GM20000 (cell line): Measurements from ENCODE around the gene SYN1.
A peak's percentile ranks its signal among the peaks of the same experiment; 100 is the strongest.

ENCODE experiments used
- DNase-seq: peaks from one replicate; pipeline ENCODE4 v3.0.0; 2012; ENCODE audit warnings: low spot score
- CTCF ChIP-seq: IDR thresholded peaks from 2 replicates; pipeline ENCODE4 v1.5.1; 2012; ENCODE audit warnings: mild to moderate bottlenecking, control low read depth; ENCODE audit errors: extremely low read depth, missing control alignments

The SYN1 gene

GRCh38 chrX:47571896-47572295 is 47.8 kb downstream of the SYN1 start:
- TF ChIP-seq CTCF = no peak
- DNase-seq = no peak

GRCh38 chrX:47571215-47571614 is 48.4 kb downstream of the SYN1 start:
- DNase-seq = no peak
- TF ChIP-seq CTCF = no peak

- TF ChIP-seq CTCF = no peak
- DNase-seq = no peak
Observed at GRCh38 chrX:47570794-47571193, 48.9 kb downstream of the SYN1 start.

DNA sequence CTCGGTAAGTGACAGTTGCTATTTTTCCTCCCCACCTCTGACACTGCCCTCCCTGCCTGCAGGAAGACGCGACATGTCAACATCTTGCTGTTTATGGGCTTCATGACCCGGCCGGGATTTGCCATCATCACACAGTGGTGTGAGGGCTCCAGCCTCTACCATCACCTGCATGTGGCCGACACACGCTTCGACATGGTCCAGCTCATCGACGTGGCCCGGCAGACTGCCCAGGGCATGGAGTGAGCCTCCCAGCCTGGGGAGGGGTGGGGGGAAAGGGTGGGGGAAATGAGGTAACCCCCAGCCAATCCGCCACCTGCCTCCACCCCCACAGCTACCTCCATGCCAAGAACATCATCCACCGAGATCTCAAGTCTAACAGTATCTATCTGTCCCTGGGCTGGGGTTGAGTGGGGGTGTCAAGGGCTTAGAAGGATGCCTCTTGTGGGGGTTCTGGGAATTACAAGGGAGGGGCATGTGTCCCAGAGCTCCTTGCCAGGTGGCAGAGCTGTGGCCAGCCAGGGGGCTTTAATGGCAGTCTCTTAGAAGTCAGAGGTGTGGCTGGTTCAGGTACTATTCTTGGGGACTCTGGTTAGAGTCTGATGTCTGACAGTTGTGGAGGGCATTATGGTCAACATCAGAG is 50.9 kb downstream of the SYN1 start:
- peak; percentile 12 for TF ChIP-seq CTCF
- no peak for DNase-seq

- DNase-seq = peak; percentile 24
- TF ChIP-seq CTCF = no peak
Observed at GRCh38 chrX:47566841-47567240, 52.8 kb downstream of the SYN1 start.

DNA sequence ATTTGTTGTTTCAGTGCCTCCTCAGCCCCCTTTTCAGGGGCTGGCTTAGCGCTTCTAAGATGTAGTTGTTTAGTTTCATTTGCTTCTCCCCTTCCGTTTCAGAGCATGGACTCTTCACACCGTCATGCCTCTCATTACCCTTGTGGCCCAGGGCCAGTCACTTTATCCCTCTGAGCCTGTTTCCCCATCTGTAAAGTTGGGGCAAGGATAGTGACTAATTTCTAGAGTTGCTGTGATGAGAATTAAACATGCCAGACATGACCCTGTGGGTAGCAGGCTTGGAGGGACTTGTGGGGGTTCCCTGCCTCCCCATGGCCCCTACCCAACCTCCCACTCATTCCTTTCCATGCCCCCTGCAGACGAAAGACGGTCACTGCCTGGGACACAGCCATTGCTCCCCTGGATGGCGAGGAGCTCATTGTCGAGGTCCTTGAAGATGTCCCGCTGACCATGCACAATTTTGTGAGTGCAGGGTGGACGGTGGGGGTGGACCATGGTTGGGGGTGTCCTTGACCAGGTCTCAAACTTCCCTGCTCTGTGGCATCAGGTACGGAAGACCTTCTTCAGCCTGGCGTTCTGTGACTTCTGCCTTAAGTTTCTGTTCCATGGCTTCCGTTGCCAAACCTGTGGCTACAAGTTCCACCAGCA is 55.1 kb downstream of the SYN1 start:
- TF ChIP-seq CTCF = no peak
- no peak for DNase-seq

DNA sequence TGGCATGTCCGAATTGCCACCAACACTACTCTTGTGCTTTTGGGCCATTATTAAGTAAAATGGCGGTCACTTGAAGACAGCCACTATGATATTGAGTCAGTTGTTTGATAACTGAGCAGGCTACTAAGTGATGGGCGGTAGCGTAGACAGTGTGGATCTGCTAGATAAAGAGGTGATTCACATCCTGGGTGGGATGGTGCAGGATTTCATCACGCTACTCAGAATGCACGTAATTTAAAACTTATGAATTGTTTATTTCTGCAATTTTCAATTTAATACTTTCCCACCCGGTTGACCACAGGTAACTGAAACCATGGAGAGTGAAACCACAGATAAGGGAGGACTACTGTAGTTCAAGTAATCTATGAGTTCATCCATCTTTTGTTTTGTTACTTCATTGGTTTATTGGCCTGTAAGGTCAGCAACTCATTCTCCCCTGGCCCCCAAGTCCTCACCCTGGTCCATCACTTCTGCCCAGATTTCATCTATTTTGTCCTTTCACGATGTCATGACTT is 55.8 kb downstream of the SYN1 start:
- TF ChIP-seq CTCF = no peak
- no peak for DNase-seq
